SH-SY5Y (cell line): ENCODE measurements around the gene MRPL19.

ENCODE experiments used
- GATA2 ChIP-seq: IDR thresholded peaks from 2 replicates; pipeline ENCODE4 v1.6.1; 2011; ENCODE audit warnings: mild to moderate bottlenecking, low read depth, low read length
- GATA3 ChIP-seq: IDR thresholded peaks from 2 replicates; pipeline ENCODE4 v1.6.1; 2011; ENCODE audit warnings: low read depth, mild to moderate bottlenecking, low read length, moderate library complexity

DNA sequence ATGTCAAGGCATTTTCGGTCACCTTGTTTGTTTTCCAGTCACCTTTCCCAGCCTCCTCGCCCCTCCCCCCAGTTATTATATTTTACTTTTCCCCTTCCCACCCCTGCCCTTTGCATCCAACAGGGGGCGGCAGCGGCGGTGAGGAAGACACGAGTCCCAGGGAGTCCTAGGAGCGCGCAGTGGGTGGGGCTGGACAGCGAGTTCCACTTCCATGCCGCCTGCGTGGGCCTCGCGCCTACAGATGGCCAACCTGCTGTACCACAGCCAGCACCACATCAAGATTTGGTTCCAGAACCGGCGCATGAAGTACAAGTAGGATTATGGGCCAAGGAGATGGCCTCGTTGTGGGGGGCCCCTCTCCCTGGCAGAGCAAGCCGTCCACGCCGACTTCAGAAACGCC is 48.6 kb upstream of the MRPL19 start:
- TF ChIP-seq GATA2, result no peak
- TF ChIP-seq GATA3, result no peak
